Activated CD8-positive, alpha-beta T cell treated with anti-CD3 and anti-CD28 coated beads for 36 hours (primary cell): ENCODE measurements around the gene GRM8. TPM values are rescaled to one million over a fixed set of nuclear protein-coding genes. Genes with fewer than 3 reads are reported as not detected.

Experiments used
- ATAC-seq: fragments of 200-7000 bp; cut with Tn5 transposase; one replicate; pipeline ENCODE4 v1.10.0; 2021; ENCODE audit warnings: mild to moderate bottlenecking, moderate library complexity
- CTCF ChIA-PET: fragments of 350-600 bp; sonication (Branson Sonifier 250); formaldehyde crosslinking; loops from one replicate; lab custom pipeline; 2021; ENCODE audit warnings: antibody characterized with exemption; lab: Charles Lee
- POLR2A ChIA-PET: fragments of 350-600 bp; sonication (Branson Sonifier 250); formaldehyde crosslinking; loops from one replicate; lab custom pipeline; 2021; ENCODE audit warnings: antibody characterized with exemption; lab: Charles Lee
- DNase-seq: peaks from one replicate; pipeline ENCODE4 v3.0.0-alpha.2; 2020
- H3K27ac Mint-ChIP-seq: one replicate; pipeline ENCODE4 v1.8.0; 2021; ENCODE audit warnings: mild to moderate bottlenecking, mixed read lengths
- H3K27me3 Mint-ChIP-seq: one replicate; pipeline ENCODE4 v1.8.0; 2021; ENCODE audit warnings: mixed read lengths
- H3K36me3 Mint-ChIP-seq: one replicate; pipeline ENCODE4 v1.8.0; 2021; ENCODE audit warnings: low read depth, mixed read lengths
- H3K4me1 Mint-ChIP-seq: one replicate; pipeline ENCODE4 v1.8.0; 2021; ENCODE audit warnings: low read depth, mixed read lengths
- H3K4me3 Mint-ChIP-seq: one replicate; pipeline ENCODE4 v1.8.0; 2021; ENCODE audit warnings: mild to moderate bottlenecking, moderate library complexity, mixed read lengths
- H3K9me3 Mint-ChIP-seq: one replicate; pipeline ENCODE4 v1.8.0; 2021; ENCODE audit warnings: mixed read lengths
- CTCF ChIP-seq: fragments of 200-600 bp; IDR thresholded peaks from one replicate; pipeline ENCODE4 v1.8.0; 2022; ENCODE audit warnings: antibody characterized with exemption, mild to moderate bottlenecking
- intact Hi-C: fragments of 100-400 bp; cut with micrococcal nuclease; formaldehyde crosslinking; loops from one replicate; pipeline ENCODE4 v1.10.0; 2022
- total RNA-seq, 2 experiments: library from RNA; stranded (reverse); gene quantifications; one replicate each; pipeline ENCODE4 v1.2.3, GENCODE V29; 2021

GRM8 gene
- total RNA-seq, 2 experiments from 2014 or later, result not detected

GRCh38 chr7:126495001-126495400 is 757.7 kb downstream of the GRM8 start:
- Mint-ChIP-seq H3K4me3 (no peak overlapping the region), H3K27me3 (no peaks in the 10 kb centered on the region), H3K27ac (no peak overlapping the region), H3K9me3 (no peaks in the 10 kb centered on the region), H3K4me1 (no peaks in the 10 kb centered on the region), H3K36me3 (no peaks in the 10 kb centered on the region)
- CTCF ChIA-PET, result no interaction called here
- intact Hi-C loops, result no loop called here
- TF ChIP-seq CTCF, result no peak
- POLR2A ChIA-PET, result no interaction called here
- ATAC-seq, result no peak
- DNase-seq, result no peak

- ATAC-seq (no peak), DNase-seq (no peak)
- ChIA-PET CTCF (interaction anchor here (1.2 kb wide), 1 partner anchor 8 kb away, joined by 3 read pairs; no protein-coding TSS in a partner anchor), POLR2A (no interaction called here)
- no peak for TF ChIP-seq CTCF
- Mint-ChIP-seq H3K27ac (no peak overlapping the region), H3K4me3 (no peak overlapping the region), H3K9me3 (no peaks in the 10 kb centered on the region), H3K36me3 (no peaks in the 10 kb centered on the region), H3K27me3 (no peaks in the 10 kb centered on the region), H3K4me1 (no peaks in the 10 kb centered on the region)
- intact Hi-C loops, result no loop called here
These were observed 758.9 kb downstream of the GRM8 start for GRCh38 chr7:126493801-126494200.

GRCh38 chr7:126489874-126490273 is 762.9 kb downstream of the GRM8 start:
- no peak for ATAC-seq
- H3K4me3 Mint-ChIP-seq, result no peak overlapping the region
- H3K9me3 Mint-ChIP-seq, result no peaks in the 10 kb centered on the region
- no peaks in the 10 kb centered on the region for H3K27me3 Mint-ChIP-seq
- H3K27ac Mint-ChIP-seq, result no peak overlapping the region
- no peak for TF ChIP-seq CTCF
- intact Hi-C loops, result no loop called here
- no peaks in the 10 kb centered on the region for H3K36me3 Mint-ChIP-seq
- ChIA-PET CTCF (no interaction called here), POLR2A (no interaction called here)
- H3K4me1 Mint-ChIP-seq, result no peaks in the 10 kb centered on the region
- DNase-seq, result no peak

DNA sequence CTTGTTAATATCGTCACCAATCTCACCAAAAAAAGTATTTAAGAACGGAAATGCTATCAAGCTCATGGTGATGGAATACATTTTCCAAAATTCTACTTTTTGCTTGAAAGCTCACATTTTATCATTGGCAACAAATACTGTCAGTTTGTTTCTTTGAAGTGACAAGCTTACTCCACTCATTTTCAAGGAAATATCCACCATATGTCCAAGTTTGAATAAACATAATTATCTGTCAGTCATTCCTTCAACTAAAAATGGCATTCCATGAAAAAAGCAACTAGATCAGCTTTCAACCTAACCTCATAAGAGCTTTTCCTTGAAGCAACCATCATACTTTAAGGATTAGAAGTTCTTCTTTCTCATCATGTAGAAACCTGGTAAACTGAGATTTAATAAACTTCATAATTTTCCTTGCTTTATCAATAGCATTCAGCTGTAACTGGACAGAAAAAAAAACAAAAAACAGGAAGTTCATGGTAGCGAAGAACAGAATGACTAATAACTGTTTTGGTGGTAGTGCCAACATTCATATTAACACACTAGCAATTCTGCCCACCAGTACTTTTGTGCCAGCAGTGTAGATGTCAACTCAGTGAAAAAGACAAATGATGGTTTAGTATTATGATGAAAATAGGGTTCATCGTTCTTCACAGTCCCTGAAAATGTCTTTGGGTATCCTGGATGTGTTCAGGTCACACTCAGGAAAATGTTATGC is 764.9 kb downstream of the GRM8 start:
- no peaks in the 10 kb centered on the region for H3K27me3 Mint-ChIP-seq
- no peaks in the 10 kb centered on the region for H3K4me1 Mint-ChIP-seq
- H3K36me3 Mint-ChIP-seq, result no peaks in the 10 kb centered on the region
- intact Hi-C loops, result no loop called here
- ATAC-seq, result no peak
- no peak overlapping the region for H3K4me3 Mint-ChIP-seq
- no peak overlapping the region for H3K27ac Mint-ChIP-seq
- ChIA-PET POLR2A (no interaction called here), CTCF (no interaction called here)
- TF ChIP-seq CTCF, result no peak
- DNase-seq, result no peak
- no peaks in the 10 kb centered on the region for H3K9me3 Mint-ChIP-seq

- POLR2A ChIA-PET, result no interaction called here
- DNase-seq (no peak), ATAC-seq (no peak)
- Mint-ChIP-seq H3K4me3 (no peak overlapping the region), H3K36me3 (no peaks in the 10 kb centered on the region), H3K27ac (no peak overlapping the region), H3K27me3 (no peaks in the 10 kb centered on the region), H3K4me1 (no peaks in the 10 kb centered on the region), H3K9me3 (no peaks in the 10 kb centered on the region)
- CTCF ChIA-PET, result no interaction called here
- no peak for TF ChIP-seq CTCF
- intact Hi-C loops, result no loop called here
These were observed 765.9 kb downstream of the GRM8 start for GRCh38 chr7:126486806-126487205.
